SK-N-SH treated with all-trans-retinoic acid at 6 μM for 48 hours (cell line): ENCODE measurements around the gene RAB7A.

Source experiments
- ATAC-seq: fragments of 200-7000 bp; cut with Tn5 transposase; 3 replicates; pipeline ENCODE4 v1.9.1; 2020; ENCODE audit warnings: mild to moderate bottlenecking, moderate library complexity
- ARNTL ChIP-seq: fragments of 450-650 bp; formaldehyde crosslinking; IDR thresholded peaks from 2 replicates; pipeline ENCODE4 v1.5.0; 2020; ENCODE audit warnings: low read depth, mild to moderate bottlenecking, moderate library complexity, borderline replicate concordance
- ESRRG ChIP-seq: fragments of 250-450 bp; sonication (Bioruptor Pico); IDR thresholded peaks from 2 replicates; pipeline ENCODE4 v1.6.1; 2021; ENCODE audit warnings: mild to moderate bottlenecking
- GLIS3 ChIP-seq: fragments of 250-450 bp; sonication (Bioruptor Pico); IDR thresholded peaks from 2 replicates; pipeline ENCODE4 v1.5.0; 2020; ENCODE audit warnings: mild to moderate bottlenecking, moderate library complexity
- ISL1 ChIP-seq: fragments of 250-450 bp; sonication (Bioruptor Pico); IDR thresholded peaks from 2 replicates; pipeline ENCODE4 v2.1.2; 2022; ENCODE audit warnings: mild to moderate bottlenecking, moderate library complexity
- OSR1 ChIP-seq: fragments of 250-450 bp; sonication (Bioruptor Pico); IDR thresholded peaks from 2 replicates; pipeline ENCODE4 v1.8.0; 2022; ENCODE audit warnings: moderate library complexity, mild to moderate bottlenecking, inconsistent platforms
- PPARA ChIP-seq: fragments of 250-450 bp; sonication (Bioruptor Pico); IDR thresholded peaks from 2 replicates; pipeline ENCODE4 v1.5.0; 2020; ENCODE audit warnings: mild to moderate bottlenecking, borderline replicate concordance
- RARB ChIP-seq: fragments of 250-450 bp; sonication (Bioruptor Pico); IDR thresholded peaks from 2 replicates; pipeline ENCODE4 v1.8.0; 2021; ENCODE audit warnings: mild to moderate bottlenecking, moderate library complexity
- SNAI2 ChIP-seq: fragments of 250-450 bp; sonication (Bioruptor Pico); IDR thresholded peaks from 2 replicates; pipeline ENCODE4 v1.5.0; 2020; ENCODE audit warnings: mild to moderate bottlenecking, moderate library complexity
- TCF4 ChIP-seq: fragments of 250-450 bp; sonication (Bioruptor Pico); IDR thresholded peaks from 2 replicates; pipeline ENCODE4 v1.8.0; 2021; ENCODE audit warnings: mild to moderate bottlenecking, moderate library complexity, borderline replicate concordance
- ZFP3 ChIP-seq: fragments of 250-450 bp; sonication (Bioruptor Pico); IDR thresholded peaks from 2 replicates; pipeline ENCODE4 v1.5.0; 2020; ENCODE audit warnings: mild to moderate bottlenecking, moderate library complexity
- ZFP30 ChIP-seq: fragments of 450-650 bp; formaldehyde crosslinking; IDR thresholded peaks from 2 replicates; pipeline ENCODE4 v1.5.0; 2022; ENCODE audit warnings: mild to moderate bottlenecking, moderate library complexity
- ZNF565 ChIP-seq: fragments of 450-650 bp; formaldehyde crosslinking; conservative IDR thresholded peaks from 2 replicates; pipeline ENCODE4 v1.5.0; 2020; ENCODE audit warnings: low read depth, mild to moderate bottlenecking, moderate library complexity
- ZNF70 ChIP-seq: fragments of 450-650 bp; formaldehyde crosslinking; IDR thresholded peaks from 2 replicates; pipeline ENCODE4 v1.5.0; 2020; ENCODE audit warnings: mild to moderate bottlenecking, moderate library complexity
- ZNF8 ChIP-seq: fragments of 450-650 bp; formaldehyde crosslinking; IDR thresholded peaks from 2 replicates; pipeline ENCODE4 v1.5.0; 2020; ENCODE audit warnings: mild to moderate bottlenecking, moderate library complexity
- TF ChIP-seq, protein P1 (sequence below): fragments of 250-450 bp; sonication (Bioruptor Pico); IDR thresholded peaks from 2 replicates; pipeline ENCODE4 v1.5.1; 2021; ENCODE audit warnings: mild to moderate bottlenecking, moderate library complexity
- TF ChIP-seq, protein P2 (sequence below): fragments of 250-450 bp; sonication (Bioruptor Pico); IDR thresholded peaks from 2 replicates; pipeline ENCODE4 v1.5.1; 2020; ENCODE audit warnings: low read depth, mild to moderate bottlenecking, moderate library complexity

The RAB7A gene

GRCh38 chr3:128859630-128860029, 133.6 kb downstream of the RAB7A start:
- no peak for ATAC-seq
- TF ChIP-seq ZFP3 (CRISPR knock-in tag) (no peak), RARB (CRISPR knock-in tag) (no peak), SNAI2 (CRISPR knock-in tag) (no peak), ISL1 (CRISPR knock-in tag) (no peak), ARNTL (CRISPR knock-in tag) (no peak)

DNA sequence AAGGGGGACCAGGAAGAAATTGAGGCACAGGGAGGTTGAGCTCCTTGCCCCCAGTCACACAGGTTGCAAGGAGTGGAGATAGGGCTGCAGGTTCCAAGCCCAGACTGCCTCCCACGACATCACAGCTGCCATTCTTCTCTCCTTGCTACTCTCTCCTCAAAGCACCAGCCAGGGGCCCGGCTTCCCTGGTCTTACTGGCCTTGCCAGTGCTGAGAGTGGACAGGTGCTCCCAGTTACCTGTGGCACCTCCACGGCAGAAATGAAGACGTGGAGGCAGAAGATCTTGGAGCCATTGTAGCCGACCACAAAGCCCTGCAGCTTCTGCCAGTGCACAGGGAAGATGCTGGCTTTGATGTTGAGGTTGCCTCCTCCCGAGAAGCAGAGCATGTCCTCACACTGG, 135.5 kb downstream of the RAB7A start:
- no peak for ATAC-seq
- no peak for TF ChIP-seq TCF4
- TF ChIP-seq, protein P1, sequence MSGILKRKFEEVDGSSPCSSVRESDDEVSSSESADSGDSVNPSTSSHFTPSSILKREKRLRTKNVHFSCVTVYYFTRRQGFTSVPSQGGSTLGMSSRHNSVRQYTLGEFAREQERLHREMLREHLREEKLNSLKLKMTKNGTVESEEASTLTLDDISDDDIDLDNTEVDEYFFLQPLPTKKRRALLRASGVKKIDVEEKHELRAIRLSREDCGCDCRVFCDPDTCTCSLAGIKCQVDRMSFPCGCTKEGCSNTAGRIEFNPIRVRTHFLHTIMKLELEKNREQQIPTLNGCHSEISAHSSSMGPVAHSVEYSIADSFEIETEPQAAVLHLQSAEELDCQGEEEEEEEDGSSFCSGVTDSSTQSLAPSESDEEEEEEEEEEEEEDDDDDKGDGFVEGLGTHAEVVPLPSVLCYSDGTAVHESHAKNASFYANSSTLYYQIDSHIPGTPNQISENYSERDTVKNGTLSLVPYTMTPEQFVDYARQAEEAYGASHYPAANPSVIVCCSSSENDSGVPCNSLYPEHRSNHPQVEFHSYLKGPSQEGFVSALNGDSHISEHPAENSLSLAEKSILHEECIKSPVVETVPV (CRISPR knock-in tag): no peak
- TF ChIP-seq ZFP30 (CRISPR knock-in tag): no peak
- TF ChIP-seq SNAI2 (CRISPR knock-in tag): no peak
- TF ChIP-seq ZNF70 (CRISPR knock-in tag): no peak
- TF ChIP-seq ESRRG: no peak
- TF ChIP-seq ZNF8 (CRISPR knock-in tag): no peak
- TF ChIP-seq RARB (CRISPR knock-in tag): no peak
- TF ChIP-seq ISL1 (CRISPR knock-in tag): no peak
- TF ChIP-seq PPARA (CRISPR knock-in tag): no peak
- TF ChIP-seq OSR1: no peak

- TF ChIP-seq, protein P2, sequence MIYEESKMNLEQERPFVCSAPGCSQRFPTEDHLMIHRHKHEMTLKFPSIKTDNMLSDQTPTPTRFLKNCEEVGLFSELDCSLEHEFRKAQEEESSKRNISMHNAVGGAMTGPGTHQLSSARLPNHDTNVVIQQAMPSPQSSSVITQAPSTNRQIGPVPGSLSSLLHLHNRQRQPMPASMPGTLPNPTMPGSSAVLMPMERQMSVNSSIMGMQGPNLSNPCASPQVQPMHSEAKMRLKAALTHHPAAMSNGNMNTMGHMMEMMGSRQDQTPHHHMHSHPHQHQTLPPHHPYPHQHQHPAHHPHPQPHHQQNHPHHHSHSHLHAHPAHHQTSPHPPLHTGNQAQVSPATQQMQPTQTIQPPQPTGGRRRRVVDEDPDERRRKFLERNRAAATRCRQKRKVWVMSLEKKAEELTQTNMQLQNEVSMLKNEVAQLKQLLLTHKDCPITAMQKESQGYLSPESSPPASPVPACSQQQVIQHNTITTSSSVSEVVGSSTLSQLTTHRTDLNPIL (CRISPR knock-in tag): no peak
- TF ChIP-seq GLIS3 (CRISPR knock-in tag): no peak
- TF ChIP-seq OSR1: no peak
- no peak for TF ChIP-seq ZNF565 (CRISPR knock-in tag)
- TF ChIP-seq ISL1 (CRISPR knock-in tag): no peak
- TF ChIP-seq RARB (CRISPR knock-in tag): no peak
- TF ChIP-seq, protein P1 (CRISPR knock-in tag): no peak
- ATAC-seq: no peak
Measured at GRCh38 chr3:128863560-128863959, 137.6 kb downstream of the RAB7A start.
